ENCODE measurements around the gene C20orf141.
"Not testable (repeated sequence)": the region's sequence is repeated elsewhere in the genome, so short reads cannot be mapped to it uniquely, and the experiment has no call there.

Gene C20orf141

DNA sequence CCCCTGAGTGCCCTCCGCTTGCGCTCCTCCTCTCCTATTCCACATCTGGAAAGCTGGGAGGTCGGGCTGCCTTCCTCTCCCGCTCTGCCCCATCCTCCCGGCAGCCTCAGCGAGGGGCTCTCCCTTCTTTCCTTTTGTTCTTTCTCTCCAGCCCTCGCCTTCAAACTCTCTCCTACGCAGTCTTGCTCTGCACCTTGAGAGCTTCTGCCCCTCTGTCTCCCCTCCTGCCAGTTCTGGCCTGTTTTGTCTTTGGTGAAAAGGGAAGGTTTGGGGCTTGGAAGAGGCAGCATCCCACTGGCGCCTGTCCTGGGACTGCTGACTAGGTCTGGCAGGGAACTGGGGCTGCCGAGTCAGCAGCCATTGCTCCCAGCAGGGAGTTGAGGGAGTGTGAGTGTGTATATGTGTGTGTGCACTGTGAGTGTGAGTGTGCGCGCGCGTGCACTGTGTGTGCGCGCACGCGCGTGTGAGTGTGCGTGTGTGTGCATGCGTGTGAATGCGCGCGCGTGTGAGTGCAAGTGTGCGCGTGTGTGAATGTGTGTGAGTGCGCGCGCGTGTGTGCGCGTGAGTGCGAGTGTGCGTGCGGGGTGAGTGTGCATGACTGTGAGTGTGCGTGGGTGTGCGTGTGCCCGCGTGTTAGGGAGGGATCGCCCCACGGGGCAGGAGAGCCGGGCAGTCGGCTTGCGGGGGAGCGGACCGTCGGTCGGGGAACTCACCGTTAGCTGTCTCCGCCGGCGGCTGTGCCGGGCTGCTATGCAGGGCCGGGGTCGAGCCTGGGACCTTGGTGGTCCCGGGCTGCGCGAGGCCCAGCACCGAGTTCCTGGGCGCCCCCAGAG, 14.9 kb upstream of the C20orf141 start:
- peak; percentile 52 for DNase-seq (ENCODE audit: low read depth, low spot score)

DNA sequence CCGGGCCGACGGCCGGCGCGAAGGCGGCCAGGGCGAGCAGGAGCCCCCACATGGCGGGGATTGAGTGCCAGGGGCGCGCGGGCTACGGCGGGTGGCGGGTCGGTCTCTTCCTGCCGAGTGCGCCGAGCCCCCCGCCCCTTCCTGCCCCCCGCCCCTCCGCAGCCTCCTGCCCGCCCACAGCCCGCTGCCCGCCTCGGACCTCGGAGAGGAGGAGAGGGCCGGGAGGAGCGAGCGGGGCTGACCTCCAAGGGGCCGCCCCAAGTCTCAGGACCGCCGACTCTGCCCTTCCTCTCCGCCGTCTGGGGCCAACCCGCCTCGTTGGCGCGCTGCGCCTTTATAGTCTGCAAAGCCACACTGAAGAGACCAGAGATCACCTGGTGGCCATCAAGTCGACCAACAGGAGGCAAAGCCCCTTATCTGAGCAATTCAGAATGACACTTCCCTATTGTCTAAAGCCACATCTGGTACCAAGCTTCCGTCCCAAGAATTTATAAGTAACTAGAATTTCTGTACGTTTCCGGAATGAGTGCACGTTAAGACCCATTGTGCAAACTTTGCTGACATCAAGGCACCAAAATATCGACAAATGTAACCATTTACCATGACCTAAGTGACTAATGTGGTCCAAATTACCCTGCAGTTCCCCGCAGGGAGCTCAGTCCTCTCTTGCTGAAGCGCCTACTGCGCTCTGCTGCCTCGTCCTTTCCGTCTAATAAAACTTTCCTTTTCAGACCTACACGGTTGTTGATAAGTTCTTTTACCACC, 14.1 kb upstream of the C20orf141 start, which contains the start of gene CPXM1:
Gene CPXM1 (minus strand): TSS at position 107 of the 765 bp plus-strand sequence. CDS start 55 bp downstream, at position 52.
- DNase-seq (ENCODE audit: low read depth, low spot score) = peak; percentile 77

DNA sequence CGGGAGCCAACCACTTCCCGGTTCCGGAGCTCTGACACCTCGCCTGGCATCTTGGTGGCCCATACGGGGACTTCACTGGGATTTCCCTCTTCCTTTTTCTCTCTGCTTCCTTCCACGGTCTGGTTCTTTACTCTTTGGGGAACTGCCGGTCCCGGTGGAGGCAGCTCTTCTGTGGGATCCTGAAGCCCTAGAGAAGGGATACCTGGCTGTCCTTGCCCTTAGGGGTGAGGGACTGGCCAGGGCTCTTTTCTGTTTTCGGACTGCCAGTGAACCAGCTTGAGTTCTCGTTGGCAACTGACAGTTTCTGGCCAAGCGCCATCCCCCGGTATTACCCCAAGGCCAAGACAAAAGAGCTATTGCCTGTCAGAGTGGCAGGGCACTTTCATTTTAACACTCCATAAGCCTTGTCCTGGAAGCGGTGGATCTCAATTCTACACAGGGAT, 13.5 kb upstream of the C20orf141 start:
- peak; percentile 26 for DNase-seq (ENCODE audit: low read depth, low spot score)

DNA sequence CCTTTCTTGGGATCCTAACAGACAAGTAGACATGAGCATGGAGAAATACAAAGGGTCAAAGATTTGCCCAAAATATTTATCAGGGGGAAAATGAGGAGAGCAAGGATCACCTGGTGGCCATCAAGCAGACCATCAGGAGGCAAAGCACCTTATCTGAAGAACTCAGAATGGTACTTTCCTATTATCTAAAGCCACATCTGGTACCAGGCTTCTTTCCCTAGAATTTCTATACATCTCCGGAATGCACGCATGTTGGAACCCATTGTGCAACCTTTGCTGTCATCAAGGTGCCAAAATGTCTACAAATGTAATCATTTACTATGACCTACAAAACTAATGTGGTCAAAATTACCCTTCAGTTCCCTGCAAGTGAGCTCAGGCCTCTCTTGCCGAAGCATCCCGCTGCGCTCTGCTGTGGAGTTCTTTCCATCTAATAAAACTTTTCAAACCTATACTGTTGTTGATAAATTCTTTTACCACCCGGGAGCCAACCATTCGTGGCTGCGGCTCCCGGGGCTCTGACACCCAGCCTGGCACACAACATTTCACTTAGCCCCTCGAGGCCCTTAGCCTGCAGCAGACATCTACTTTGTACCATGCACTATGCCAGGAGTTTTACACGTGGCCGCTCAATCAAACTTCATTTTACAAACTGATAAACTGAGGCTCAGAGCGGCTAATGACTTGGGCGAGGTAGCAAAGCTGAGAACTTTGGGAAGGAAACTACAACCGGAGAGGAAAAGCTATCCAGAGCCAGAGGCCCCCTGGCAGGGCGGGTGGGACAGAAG, 10.6 kb upstream of the C20orf141 start:
- no peak for DNase-seq (ENCODE audit: low read depth, low spot score)

DNA sequence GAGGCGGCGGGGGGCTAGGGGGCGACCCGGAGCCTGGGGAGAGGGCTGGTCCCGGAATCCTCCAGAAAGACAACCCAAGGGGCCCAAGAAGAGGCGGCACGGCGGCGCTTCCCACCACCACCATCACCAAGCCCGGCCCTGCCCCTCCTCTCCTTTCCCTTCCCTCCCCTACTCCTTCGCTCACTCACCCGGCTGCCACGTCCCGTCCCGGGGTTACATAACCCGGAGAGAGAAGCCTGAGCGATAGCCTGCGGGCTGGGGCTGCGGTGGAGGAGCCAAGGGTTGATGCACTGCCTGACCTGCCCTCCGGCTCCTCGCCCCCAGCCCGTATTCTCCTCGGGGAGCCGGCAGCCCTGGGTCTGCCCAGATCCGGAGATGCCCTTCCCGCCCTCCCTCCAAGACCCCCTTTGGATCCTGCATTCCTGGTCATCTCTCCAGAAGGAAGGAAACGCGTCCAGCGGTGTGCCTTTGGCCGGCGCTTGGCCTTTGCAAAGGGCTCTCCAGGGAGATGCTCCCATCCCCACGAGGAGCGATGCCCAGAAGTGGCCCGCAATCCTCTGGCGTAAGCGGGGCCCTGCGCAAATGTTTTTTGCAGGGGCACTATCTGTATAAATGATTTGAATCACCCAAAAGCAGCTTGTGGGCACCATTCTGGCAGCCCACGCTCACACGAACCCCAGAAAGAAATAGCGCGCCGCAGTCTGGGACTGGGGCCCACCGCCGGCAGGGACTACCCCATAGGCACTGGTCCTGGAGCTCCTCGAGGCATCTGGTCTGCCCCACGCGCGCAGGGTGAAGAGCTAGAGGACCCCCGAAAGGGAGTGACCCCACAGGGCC, 9.7 kb upstream of the C20orf141 start:
- peak; percentile 48 for DNase-seq (ENCODE audit: low read depth, low spot score)

DNA sequence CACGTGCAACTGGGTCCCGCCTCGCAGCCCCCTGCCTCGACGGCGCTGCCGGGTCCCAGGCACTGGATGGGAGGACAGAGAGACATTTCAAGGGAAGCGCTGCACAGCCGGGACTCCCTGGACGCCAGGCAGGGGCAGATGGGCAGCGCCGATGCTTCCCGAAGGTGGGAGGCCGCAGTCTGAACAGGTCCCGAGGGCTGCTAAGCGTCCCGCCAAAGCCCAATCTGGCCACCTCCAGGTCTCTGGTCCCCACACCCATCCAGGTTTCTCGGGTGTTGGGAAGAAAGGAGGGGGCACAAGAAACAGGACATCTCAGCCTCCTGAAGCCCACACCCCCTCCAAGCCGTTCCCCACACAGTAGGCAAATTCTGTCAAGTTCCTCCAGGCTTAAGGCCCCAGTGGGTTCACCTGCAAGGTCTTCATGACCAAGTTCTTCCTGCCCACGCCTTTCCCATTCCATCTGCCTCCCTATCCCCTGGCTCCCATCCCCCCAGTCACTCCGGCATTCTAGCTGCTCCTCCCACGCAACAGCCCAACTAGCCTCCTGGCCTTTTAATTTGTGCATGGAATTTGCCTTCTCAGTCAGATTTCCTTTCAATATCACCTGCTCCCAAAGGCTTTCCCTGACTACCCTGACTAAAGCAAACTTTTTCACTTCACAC, 9.0 kb upstream of the C20orf141 start:
- DNase-seq (ENCODE audit: low read depth, low spot score) = peak; percentile 16

DNA sequence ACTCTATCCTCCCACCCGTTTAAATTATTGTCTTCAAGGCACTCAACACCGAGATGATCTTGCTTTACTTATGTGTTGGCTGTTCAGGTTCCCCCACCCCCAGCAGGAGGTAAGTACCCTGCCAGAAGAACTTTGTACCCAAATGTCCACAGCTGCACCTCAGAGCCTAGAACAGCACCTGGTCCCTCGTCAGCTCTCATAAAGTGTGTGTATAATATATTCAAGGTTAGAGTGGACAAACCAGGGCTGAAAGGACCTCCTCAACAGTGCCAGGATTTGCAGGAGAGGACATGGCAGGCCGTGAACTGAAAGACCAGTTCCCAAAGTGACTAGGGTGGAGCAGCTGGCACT, 8.5 kb upstream of the C20orf141 start:
- DNase-seq (ENCODE audit: low read depth, low spot score) = no peak

DNA sequence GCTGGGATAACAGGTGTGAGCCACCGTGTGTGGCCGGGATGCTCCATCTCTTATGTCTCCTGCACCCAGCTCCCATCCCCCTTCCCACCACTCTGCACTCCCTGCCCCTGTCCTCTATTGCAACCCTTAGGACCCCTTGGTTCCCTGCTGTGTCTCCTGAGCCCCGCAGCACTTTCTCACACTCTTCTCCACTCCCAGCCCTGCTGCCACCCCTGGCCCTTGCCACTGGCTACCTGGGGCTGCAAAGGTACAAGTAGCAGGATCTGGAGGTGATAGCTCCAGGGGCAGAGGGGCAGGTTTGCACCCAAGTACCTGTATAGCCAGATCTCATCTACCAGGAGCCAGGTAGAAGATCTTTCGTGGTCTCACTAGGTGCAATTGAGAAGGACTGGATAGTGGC, 7.8 kb upstream of the C20orf141 start:
- DNase-seq (ENCODE audit: low read depth, low spot score) = no peak

DNA sequence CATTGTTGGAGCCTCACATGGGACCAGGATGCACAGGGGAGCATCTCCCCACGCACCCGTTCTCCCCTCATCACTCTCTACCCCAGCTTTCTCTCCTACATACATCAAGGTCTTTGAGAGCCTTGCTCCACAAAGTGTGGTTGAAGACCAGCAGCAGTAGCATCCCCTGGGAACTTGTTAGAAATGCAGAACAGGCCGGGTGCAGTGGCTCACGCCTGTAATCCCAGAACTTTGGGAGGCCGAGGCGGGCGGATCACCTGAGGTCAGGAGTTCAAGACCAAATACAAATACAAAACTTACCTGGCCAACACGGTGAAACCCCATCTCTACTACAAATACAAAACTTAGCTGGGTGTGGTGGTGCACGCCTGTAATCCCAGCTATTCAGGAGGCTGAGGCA, 6.9 kb upstream of the C20orf141 start:
- DNase-seq (ENCODE audit: low read depth, low spot score) = not testable (repeated sequence)

DNA sequence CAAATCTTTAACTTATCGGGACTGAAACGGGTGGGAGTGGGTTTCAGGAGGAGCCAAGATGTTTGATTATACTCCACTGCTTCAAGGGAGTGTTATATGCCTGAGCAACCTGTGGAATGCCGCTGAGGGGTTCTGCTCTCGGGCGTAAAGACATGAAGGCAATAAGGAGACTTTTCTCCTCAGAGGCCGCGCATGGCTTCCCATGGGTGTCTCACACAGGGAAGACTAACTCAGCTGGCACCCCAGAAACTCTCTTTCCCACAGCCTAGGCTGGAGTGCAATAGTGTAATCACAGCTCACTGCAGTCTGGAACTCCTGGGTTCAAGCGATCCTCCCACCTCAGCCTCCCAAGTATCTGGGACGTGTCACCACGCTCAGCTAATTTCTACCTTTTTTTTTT, 5.1 kb upstream of the C20orf141 start:
- DNase-seq (ENCODE audit: low read depth, low spot score) = no peak

DNA sequence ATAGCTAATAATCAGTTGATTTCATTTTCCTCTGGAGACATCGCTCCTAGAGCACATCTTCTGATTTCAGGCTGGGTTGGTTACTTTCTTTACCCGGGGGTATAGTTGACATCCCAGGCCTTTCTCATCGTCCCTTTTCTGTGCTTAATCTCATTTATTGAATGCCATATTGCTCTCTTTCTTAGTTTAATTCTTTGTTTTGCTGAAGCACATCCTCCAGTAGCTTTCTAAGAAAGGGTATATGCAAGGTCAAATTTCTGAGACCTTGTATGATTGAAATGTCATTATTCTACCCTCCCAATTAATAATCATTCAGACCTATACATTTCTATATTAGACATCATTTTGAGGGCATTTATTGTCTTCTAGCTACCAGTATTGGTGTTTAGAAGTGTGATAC, 2.6 kb upstream of the C20orf141 start:
- DNase-seq (ENCODE audit: low read depth, low spot score) = no peak

DNA sequence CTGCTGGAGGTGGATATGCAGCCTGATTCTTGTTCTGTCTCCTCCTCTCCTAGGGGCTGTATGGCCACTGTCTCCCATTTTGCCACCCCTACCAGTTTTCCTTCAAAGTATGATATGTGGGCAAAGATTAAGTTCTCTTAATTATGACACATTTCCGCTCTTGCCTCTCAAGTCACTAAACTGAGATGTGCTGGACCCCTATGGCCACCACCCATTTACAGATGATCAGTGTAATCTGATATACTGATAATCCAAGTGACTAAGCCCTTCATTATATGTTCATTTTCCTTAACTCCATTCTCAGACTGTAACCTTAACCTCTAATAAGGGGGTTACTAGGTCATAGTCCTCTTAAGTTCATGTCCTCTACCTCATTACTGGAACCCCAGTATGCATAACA, 711 bp upstream of the C20orf141 start:
- DNase-seq (ENCODE audit: low read depth, low spot score) = no peak

DNA sequence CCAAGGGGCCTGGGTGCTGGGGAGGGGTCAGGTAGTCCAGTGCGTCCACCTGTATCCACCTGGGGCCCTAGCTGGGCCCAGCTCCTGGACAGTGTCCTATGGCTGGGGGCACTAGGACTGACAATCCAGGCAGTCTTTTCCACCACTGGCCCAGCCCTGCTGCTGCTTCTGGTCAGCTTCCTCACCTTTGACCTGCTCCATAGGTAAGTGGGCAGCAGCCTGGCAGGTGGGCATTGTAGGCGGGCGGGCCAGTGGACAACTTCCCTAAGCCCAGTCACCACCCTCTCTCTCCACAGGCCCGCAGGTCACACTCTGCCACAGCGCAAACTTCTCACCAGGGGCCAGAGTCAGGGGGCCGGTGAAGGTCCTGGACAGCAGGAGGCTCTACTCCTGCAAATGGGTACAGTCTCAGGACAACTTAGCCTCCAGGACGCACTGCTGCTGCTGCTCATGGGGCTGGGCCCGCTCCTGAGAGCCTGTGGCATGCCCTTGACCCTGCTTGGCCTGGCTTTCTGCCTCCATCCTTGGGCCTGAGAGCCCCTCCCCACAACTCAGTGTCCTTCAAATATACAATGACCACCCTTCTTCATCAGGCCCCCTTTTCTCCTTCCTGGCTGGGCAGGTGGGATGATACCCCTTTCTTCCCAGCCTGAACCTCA, 584 bp downstream of the C20orf141 start:
- DNase-seq (ENCODE audit: low read depth, low spot score) = no peak

DNA sequence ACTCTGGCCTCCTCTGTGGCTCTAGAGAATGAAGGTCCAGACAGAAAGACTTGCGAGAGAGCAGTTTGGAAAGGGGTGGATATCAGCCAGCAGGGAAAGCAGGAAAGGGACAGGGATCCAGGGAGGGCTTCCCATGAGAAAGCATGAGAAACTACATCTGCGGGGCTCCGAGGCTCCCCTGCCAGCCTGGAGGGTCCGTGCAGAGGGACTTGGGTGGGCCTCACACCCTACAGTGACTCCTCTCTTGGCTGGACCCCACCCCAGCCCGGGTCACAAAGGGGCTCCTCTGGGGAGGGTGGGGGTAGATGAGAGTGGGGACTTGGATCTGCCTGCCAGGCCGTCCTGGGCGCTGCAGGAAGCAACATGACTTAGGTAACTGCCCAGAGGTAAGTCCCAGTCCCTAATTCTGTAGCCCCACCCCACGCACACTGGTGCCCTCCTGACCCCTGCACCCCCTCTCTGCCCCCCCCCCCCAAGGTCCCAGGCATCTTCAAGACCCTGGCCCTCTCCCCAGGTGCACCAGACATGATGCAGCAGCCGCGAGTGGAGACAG, 1.3 kb downstream of the C20orf141 start, which contains the start of gene TMEM239:
Gene TMEM239 (plus strand): TSS at position 335 of the 553 bp plus-strand sequence. CDS start 191 bp downstream, at position 526.
- DNase-seq (ENCODE audit: low read depth, low spot score) = no peak

DNA sequence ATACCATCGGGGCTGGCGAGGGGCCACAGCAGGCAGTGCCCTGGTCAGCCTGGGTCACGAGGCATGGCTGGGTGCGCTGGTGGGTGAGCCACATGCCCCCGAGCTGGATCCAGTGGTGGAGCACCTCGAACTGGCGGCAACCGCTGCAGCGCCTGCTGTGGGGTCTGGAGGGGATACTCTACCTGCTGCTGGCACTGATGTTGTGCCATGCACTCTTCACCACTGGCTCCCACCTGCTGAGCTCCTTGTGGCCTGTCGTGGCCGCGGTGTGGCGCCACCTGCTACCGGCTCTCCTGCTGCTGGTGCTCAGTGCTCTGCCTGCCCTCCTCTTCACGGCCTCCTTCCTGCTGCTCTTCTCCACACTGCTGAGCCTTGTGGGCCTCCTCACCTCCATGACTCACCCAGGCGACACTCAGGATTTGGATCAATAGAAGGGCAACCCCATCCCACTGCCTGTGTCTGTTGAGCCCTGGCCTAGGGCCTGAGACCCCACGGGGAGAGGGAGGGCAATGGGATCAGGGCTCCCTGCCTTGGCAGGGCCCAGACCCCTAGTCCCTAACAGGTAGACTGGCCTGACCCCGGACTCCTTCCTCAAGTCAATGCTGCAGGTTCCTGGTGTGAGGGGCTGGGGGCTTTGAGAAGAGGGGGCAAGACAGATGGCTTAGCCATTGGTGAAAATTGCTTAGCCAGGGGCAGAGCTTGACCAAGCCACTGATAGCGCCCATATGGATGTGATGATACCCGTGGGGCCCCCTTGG, 2.0 kb downstream of the C20orf141 start:
- peak; percentile 46 for DNase-seq (ENCODE audit: low read depth, low spot score)

DNA sequence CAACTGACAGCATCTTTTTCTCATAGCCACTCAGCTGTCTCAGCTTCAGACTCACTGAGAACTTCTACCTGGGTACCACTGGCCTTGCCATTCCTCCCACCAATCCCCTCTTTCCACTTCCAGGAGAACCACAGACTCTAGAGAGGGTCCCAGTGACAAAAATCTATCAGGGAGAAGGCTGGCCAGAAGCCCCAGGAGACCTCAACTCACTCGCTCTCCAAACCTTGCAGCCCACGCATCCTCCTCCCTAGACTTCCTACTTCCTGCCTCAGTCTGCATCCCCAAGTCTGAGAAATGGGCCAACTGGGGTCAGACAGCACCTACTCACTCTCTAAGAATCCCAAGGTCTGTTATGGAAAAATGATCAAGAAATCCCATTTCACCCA, 2.5 kb downstream of the C20orf141 start:
- no peak for DNase-seq (ENCODE audit: low read depth, low spot score)

DNA sequence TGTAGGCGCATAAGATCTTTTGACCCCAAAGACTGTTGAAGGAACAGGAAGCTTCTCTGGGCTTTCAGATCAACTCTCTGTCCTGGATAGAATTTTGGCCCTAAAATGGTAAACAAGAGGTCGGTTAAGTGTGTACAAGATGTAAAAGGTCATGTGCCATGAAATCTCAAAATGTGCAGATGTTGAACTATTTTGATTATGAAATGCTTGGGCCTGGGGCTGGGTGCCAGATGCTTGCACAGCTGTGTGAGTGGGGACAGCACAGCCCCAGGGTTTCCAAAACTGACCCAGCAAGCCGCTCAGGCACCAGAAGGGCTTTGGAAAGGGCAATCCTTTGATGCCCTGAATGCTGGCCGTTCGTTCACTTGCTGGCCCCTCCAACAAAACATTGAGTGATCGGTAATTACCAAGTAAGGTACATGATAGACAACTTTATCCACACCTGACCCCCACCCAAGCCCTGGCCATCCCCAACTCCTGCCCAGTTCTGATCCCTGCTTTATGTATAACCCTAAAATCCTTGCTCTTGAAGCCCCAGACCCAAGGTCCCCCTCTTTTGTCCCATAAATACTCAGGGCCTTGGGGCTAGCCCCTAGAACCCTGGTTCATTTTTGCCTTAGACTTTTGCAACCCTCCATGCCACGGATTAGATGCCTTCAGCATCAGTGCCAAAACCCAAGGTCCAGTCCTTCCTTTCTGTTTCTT, 3.3 kb downstream of the C20orf141 start:
- no peak for DNase-seq (ENCODE audit: low read depth, low spot score)
